ENCODE results near the gene CTNNBL1. TPM values are rescaled to one million over a fixed set of nuclear protein-coding genes. Genes with fewer than 3 reads are reported as not detected.

Gene CTNNBL1
- polyA plus RNA-seq, 1 of the 3 experiments (the other 2 are of a cell fraction) = 29.5 TPM

- no peak for TF ChIP-seq IRF3 (IDR thresholded peaks at IDR 0.05; ENCODE audit: low read depth, low read length)
- TF ChIP-seq NRF1 (IDR thresholded peaks at IDR 0.05; ENCODE audit: low read depth, low read length) = no peak
- 0 out of 2 replicates have a peak, but pooled peaks have one; percentile 10 for TF ChIP-seq MEF2A (IDR thresholded peaks at IDR 0.05; ENCODE audit: borderline replicate concordance, low read depth)
- TF ChIP-seq RXRA (IDR thresholded peaks at IDR 0.05; ENCODE audit: borderline replicate concordance, low read depth) = peak; percentile 54; the same call in 1 of the 2 replicates
- peak; percentile 87 for TF ChIP-seq RFX5 (IDR thresholded peaks at IDR 0.05; ENCODE audit: low read length)
- no peak for TF ChIP-seq SIN3A (IDR thresholded peaks at IDR 0.05; ENCODE audit: borderline replicate concordance, low read depth, low read length)
- TF ChIP-seq PBX3 (IDR thresholded peaks at IDR 0.05) = peak; percentile 86
- TF ChIP-seq FOXJ3 (CRISPR knock-in tag; IDR thresholded peaks at IDR 0.05) = no peak
- TF ChIP-seq TCF12 (IDR thresholded peaks at IDR 0.05) = peak; percentile 87
- TF ChIP-seq FOSL2 (IDR thresholded peaks at IDR 0.05; ENCODE audit: borderline replicate concordance, low read depth) = peak; percentile 78
- TF ChIP-seq RCOR1 (IDR thresholded peaks at IDR 0.05; ENCODE audit: low read length) = peak; percentile 69
Measured at GRCh38 chr20:37907677-37908401, 214.0 kb downstream of the CTNNBL1 start (continued).

GRCh38 chr20:37911261-37911660 is 217.4 kb downstream of the CTNNBL1 start:
- 75% methylated on average over 7 of the region's 9 CpGs for WGBS (ENCODE audit: low lambda C conversion rate)
- Histone ChIP-seq H3K9me3 (no peaks in the 10 kb centered on the region), H3K27ac (ENCODE audit: low read depth in 2 of 2, low read length in 1 of 2) (no peak overlapping the region), H2AFZ (ENCODE audit: low read depth) (no peak overlapping the region), H3K9ac (no peak overlapping the region), H3K9me2 (no peaks in the 10 kb centered on the region), H3K4me1 (ENCODE audit: control insufficient read depth in 1 of 2, insufficient read depth in 2 of 2, low read depth in 1 of 2, low read length in 1 of 2) (peaks cover 18 to 48% of the 10 kb centered on the region in 2 experiments; a peak in 2 of 4 replicates), H3K27me3 (ENCODE audit: insufficient read depth) (peaks cover 8% of the 10 kb centered on the region; the same call in 1 of the 2 replicates), H3K36me3 (replicated peaks in 1 of 2; ENCODE audit: control insufficient read depth in 1 of 2, insufficient read depth in 2 of 2, low read length in 1 of 2) (no peaks in the 10 kb centered on the region), H4K20me1 (ENCODE audit: insufficient read depth) (no peaks in the 10 kb centered on the region), H3K79me2 (ENCODE audit: insufficient read depth) (no peaks in the 10 kb centered on the region), H3K4me2 (no peak overlapping the region), H3K4me3 (ENCODE audit: low read depth in 2 of 2, low read length in 1 of 2) (no peak overlapping the region), H3F3A (replicated peaks; ENCODE audit: insufficient read depth) (no peaks in the 10 kb centered on the region)
- POLR2A ChIA-PET = no interaction called here
- CTCF ChIA-PET = interaction anchor here (0.7 to 5.2 kb wide), 7 partner anchors 9 to 311 kb away, joined by 3 to 30 read pairs (median 4); partner anchors contain the start of gene VSTM2L
- DNase-seq = no peak
- TF ChIP-seq, protein P1, sequence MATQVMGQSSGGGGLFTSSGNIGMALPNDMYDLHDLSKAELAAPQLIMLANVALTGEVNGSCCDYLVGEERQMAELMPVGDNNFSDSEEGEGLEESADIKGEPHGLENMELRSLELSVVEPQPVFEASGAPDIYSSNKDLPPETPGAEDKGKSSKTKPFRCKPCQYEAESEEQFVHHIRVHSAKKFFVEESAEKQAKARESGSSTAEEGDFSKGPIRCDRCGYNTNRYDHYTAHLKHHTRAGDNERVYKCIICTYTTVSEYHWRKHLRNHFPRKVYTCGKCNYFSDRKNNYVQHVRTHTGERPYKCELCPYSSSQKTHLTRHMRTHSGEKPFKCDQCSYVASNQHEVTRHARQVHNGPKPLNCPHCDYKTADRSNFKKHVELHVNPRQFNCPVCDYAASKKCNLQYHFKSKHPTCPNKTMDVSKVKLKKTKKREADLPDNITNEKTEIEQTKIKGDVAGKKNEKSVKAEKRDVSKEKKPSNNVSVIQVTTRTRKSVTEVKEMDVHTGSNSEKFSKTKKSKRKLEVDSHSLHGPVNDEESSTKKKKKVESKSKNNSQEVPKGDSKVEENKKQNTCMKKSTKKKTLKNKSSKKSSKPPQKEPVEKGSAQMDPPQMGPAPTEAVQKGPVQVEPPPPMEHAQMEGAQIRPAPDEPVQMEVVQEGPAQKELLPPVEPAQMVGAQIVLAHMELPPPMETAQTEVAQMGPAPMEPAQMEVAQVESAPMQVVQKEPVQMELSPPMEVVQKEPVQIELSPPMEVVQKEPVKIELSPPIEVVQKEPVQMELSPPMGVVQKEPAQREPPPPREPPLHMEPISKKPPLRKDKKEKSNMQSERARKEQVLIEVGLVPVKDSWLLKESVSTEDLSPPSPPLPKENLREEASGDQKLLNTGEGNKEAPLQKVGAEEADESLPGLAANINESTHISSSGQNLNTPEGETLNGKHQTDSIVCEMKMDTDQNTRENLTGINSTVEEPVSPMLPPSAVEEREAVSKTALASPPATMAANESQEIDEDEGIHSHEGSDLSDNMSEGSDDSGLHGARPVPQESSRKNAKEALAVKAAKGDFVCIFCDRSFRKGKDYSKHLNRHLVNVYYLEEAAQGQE (IDR thresholded peaks at IDR 0.05; ENCODE audit: low read depth, low read length) = no peak
- TF ChIP-seq ELF1 (IDR thresholded peaks at IDR 0.05) = no peak
- no peak for TF ChIP-seq FOSL2 (IDR thresholded peaks at IDR 0.05; ENCODE audit: borderline replicate concordance, low read depth)
- TF ChIP-seq GATA2 (CRISPR knock-in tag; IDR thresholded peaks at IDR 0.05) = no peak
- no peak for TF ChIP-seq MAX (IDR thresholded peaks at IDR 0.05; ENCODE audit: low read depth)
- TF ChIP-seq RAD21 (IDR thresholded peaks at IDR 0.05; ENCODE audit: low read length) = no peak
- TF ChIP-seq, protein P2, sequence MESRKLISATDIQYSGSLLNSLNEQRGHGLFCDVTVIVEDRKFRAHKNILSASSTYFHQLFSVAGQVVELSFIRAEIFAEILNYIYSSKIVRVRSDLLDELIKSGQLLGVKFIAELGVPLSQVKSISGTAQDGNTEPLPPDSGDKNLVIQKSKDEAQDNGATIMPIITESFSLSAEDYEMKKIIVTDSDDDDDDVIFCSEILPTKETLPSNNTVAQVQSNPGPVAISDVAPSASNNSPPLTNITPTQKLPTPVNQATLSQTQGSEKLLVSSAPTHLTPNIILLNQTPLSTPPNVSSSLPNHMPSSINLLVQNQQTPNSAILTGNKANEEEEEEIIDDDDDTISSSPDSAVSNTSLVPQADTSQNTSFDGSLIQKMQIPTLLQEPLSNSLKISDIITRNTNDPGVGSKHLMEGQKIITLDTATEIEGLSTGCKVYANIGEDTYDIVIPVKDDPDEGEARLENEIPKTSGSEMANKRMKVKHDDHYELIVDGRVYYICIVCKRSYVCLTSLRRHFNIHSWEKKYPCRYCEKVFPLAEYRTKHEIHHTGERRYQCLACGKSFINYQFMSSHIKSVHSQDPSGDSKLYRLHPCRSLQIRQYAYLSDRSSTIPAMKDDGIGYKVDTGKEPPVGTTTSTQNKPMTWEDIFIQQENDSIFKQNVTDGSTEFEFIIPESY (IDR thresholded peaks at IDR 0.05; ENCODE audit: borderline replicate concordance, low read depth) = no peak
- TF ChIP-seq SMC3 (IDR thresholded peaks at IDR 0.05; ENCODE audit: low read depth, low read length) = no peak
- no peak for TF ChIP-seq FOXM1 (IDR thresholded peaks at IDR 0.05; ENCODE audit: low read depth)
- TF ChIP-seq RFX5 (IDR thresholded peaks at IDR 0.05; ENCODE audit: low read length) = no peak
- TF ChIP-seq MXI1 (IDR thresholded peaks at IDR 0.05; ENCODE audit: low read depth, low read length) = no peak
- TF ChIP-seq TAF1 (IDR thresholded peaks at IDR 0.05; ENCODE audit: borderline replicate concordance, low read depth, low read length) = no peak
- TF ChIP-seq IRF3 (IDR thresholded peaks at IDR 0.05; ENCODE audit: low read depth, low read length) = no peak
- no peak for TF ChIP-seq NRF1 (IDR thresholded peaks at IDR 0.05; ENCODE audit: low read depth, low read length)

Measured in SK-N-SH (cell line).